Measurements from ENCODE around the gene CADPS2. TPM values are rescaled to one million over a fixed set of nuclear protein-coding genes. Genes with fewer than 3 reads are reported as not detected.

The CADPS2 gene
- total RNA-seq, 1 experiment from 2014 or later: 16.4 TPM

- CTCF ChIA-PET: no interaction called here
- Mint-ChIP-seq H3K4me1 (ENCODE audit: low read depth, unreplicated experiment) (no peaks in the 10 kb centered on the region), H3K36me3 (ENCODE audit: insufficient read depth, unreplicated experiment) (no peaks in the 10 kb centered on the region), H3K27ac (ENCODE audit: unreplicated experiment) (no peak overlapping the region), H3K27me3 (ENCODE audit: unreplicated experiment) (no peaks in the 10 kb centered on the region), H3K4me3 (ENCODE audit: low read depth, unreplicated experiment) (no peak overlapping the region), H3K9me3 (ENCODE audit: low read depth, unreplicated experiment) (no peaks in the 10 kb centered on the region)
- no TSS peak for BruUV-seq (replicated peaks)
- intact Hi-C loops (cut with micrococcal nuclease; ENCODE audit: unreplicated experiment): no loop called here
- DNase-seq: no peak
- TF ChIP-seq CTCF (IDR thresholded peaks at IDR 0.05; ENCODE audit: unreplicated experiment): no peak
Observed at GRCh38 chr7:122457969-122458368, 428.3 kb downstream of the CADPS2 start.

GRCh38 chr7:122457325-122457724 is 428.9 kb downstream of the CADPS2 start:
- Mint-ChIP-seq H3K4me1 (ENCODE audit: low read depth, unreplicated experiment) (no peaks in the 10 kb centered on the region), H3K27me3 (ENCODE audit: unreplicated experiment) (no peaks in the 10 kb centered on the region), H3K9me3 (ENCODE audit: low read depth, unreplicated experiment) (no peaks in the 10 kb centered on the region), H3K36me3 (ENCODE audit: insufficient read depth, unreplicated experiment) (no peaks in the 10 kb centered on the region), H3K4me3 (ENCODE audit: low read depth, unreplicated experiment) (no peak overlapping the region), H3K27ac (ENCODE audit: unreplicated experiment) (no peak overlapping the region)
- TF ChIP-seq CTCF (IDR thresholded peaks at IDR 0.05; ENCODE audit: unreplicated experiment): no peak
- intact Hi-C loops (cut with micrococcal nuclease; ENCODE audit: unreplicated experiment): no loop called here
- CTCF ChIA-PET: no interaction called here
- BruUV-seq (replicated peaks): no TSS peak
- DNase-seq: no peak

GRCh38 chr7:122454776-122455507 is 431.3 kb downstream of the CADPS2 start:
- intact Hi-C loops (cut with micrococcal nuclease; ENCODE audit: unreplicated experiment): no loop called here
- Mint-ChIP-seq H3K27me3 (ENCODE audit: unreplicated experiment) (no peaks in the 10 kb centered on the region), H3K4me1 (ENCODE audit: low read depth, unreplicated experiment) (no peaks in the 10 kb centered on the region), H3K27ac (ENCODE audit: unreplicated experiment) (no peak overlapping the region), H3K36me3 (ENCODE audit: insufficient read depth, unreplicated experiment) (no peaks in the 10 kb centered on the region), H3K4me3 (ENCODE audit: low read depth, unreplicated experiment) (no peak overlapping the region), H3K9me3 (ENCODE audit: low read depth, unreplicated experiment) (no peaks in the 10 kb centered on the region)
- TF ChIP-seq CTCF (IDR thresholded peaks at IDR 0.05; ENCODE audit: unreplicated experiment): no peak
- no peak for DNase-seq
- CTCF ChIA-PET: no interaction called here
- BruUV-seq (replicated peaks): no TSS peak

GRCh38 chr7:122453432-122453831 is 432.8 kb downstream of the CADPS2 start:
- CTCF ChIA-PET: no interaction called here
- Mint-ChIP-seq H3K36me3 (ENCODE audit: insufficient read depth, unreplicated experiment) (no peaks in the 10 kb centered on the region), H3K4me3 (ENCODE audit: low read depth, unreplicated experiment) (no peak overlapping the region), H3K27ac (ENCODE audit: unreplicated experiment) (no peak overlapping the region), H3K4me1 (ENCODE audit: low read depth, unreplicated experiment) (no peaks in the 10 kb centered on the region), H3K9me3 (ENCODE audit: low read depth, unreplicated experiment) (no peaks in the 10 kb centered on the region), H3K27me3 (ENCODE audit: unreplicated experiment) (no peaks in the 10 kb centered on the region)
- BruUV-seq (replicated peaks): no TSS peak
- DNase-seq: no peak
- intact Hi-C loops (cut with micrococcal nuclease; ENCODE audit: unreplicated experiment): no loop called here
- TF ChIP-seq CTCF (IDR thresholded peaks at IDR 0.05; ENCODE audit: unreplicated experiment): no peak

Measured in Calu3 (cell line).